ENCODE data around the gene SLC6A3.
A peak's percentile ranks its signal among the peaks of the same experiment; 100 is the strongest.

SLC6A3 gene

GRCh38 chr5:1359031-1359645, 86.1 kb downstream of the SLC6A3 start:
- no peak overlapping the region for H3K9ac ChIP-seq (ENCODE audit: low read depth, low read length)
- no peaks in the 10 kb centered on the region for H3K4me1 ChIP-seq (ENCODE audit: insufficient read depth, low read length)
- no peaks in the 10 kb centered on the region for H3K9me3 ChIP-seq (ENCODE audit: control insufficient read depth, insufficient read depth, low read length)
- H3K36me3 ChIP-seq (ENCODE audit: insufficient read depth, low read length), result no peaks in the 10 kb centered on the region

- Histone ChIP-seq H3K4me1 (ENCODE audit: insufficient read depth, low read length) (no peaks in the 10 kb centered on the region), H3K9ac (ENCODE audit: low read depth, low read length) (no peak overlapping the region)
Measured at GRCh38 chr5:1358726-1359025, 86.6 kb downstream of the SLC6A3 start.

GRCh38 chr5:1357946-1358725, 87.1 kb downstream of the SLC6A3 start:
- Histone ChIP-seq H3K36me3 (ENCODE audit: insufficient read depth, low read length) (no peaks in the 10 kb centered on the region), H3K9ac (ENCODE audit: low read depth, low read length) (no peak overlapping the region), H3K9me3 (ENCODE audit: control insufficient read depth, insufficient read depth, low read length) (no peaks in the 10 kb centered on the region), H3K4me1 (ENCODE audit: insufficient read depth, low read length) (no peaks in the 10 kb centered on the region)

More at GRCh38 chr5:1358726-1359025, 86.6 kb downstream of the SLC6A3 start:
- H3K36me3 ChIP-seq (ENCODE audit: insufficient read depth, low read length), result no peaks in the 10 kb centered on the region
- no peaks in the 10 kb centered on the region for H3K9me3 ChIP-seq (ENCODE audit: control insufficient read depth, insufficient read depth, low read length)

- Histone ChIP-seq H3K4me1 (ENCODE audit: insufficient read depth, low read length) (no peaks in the 10 kb centered on the region), H3K9ac (ENCODE audit: low read depth, low read length) (no peak overlapping the region)
Measured at GRCh38 chr5:1356873-1357787, 88.1 kb downstream of the SLC6A3 start.

GRCh38 chr5:1354576-1354975, 90.7 kb downstream of the SLC6A3 start:
- Histone ChIP-seq H3K9me3 (ENCODE audit: control insufficient read depth, insufficient read depth, low read length) (no peaks in the 10 kb centered on the region), H3K4me1 (ENCODE audit: insufficient read depth, low read length) (no peaks in the 10 kb centered on the region), H3K36me3 (ENCODE audit: insufficient read depth, low read length) (no peaks in the 10 kb centered on the region), H3K9ac (ENCODE audit: low read depth, low read length) (no peak overlapping the region)

More at GRCh38 chr5:1356873-1357787, 88.1 kb downstream of the SLC6A3 start:
- H3K9me3 ChIP-seq (ENCODE audit: control insufficient read depth, insufficient read depth, low read length), result no peaks in the 10 kb centered on the region
- no peaks in the 10 kb centered on the region for H3K36me3 ChIP-seq (ENCODE audit: insufficient read depth, low read length)

DNA sequence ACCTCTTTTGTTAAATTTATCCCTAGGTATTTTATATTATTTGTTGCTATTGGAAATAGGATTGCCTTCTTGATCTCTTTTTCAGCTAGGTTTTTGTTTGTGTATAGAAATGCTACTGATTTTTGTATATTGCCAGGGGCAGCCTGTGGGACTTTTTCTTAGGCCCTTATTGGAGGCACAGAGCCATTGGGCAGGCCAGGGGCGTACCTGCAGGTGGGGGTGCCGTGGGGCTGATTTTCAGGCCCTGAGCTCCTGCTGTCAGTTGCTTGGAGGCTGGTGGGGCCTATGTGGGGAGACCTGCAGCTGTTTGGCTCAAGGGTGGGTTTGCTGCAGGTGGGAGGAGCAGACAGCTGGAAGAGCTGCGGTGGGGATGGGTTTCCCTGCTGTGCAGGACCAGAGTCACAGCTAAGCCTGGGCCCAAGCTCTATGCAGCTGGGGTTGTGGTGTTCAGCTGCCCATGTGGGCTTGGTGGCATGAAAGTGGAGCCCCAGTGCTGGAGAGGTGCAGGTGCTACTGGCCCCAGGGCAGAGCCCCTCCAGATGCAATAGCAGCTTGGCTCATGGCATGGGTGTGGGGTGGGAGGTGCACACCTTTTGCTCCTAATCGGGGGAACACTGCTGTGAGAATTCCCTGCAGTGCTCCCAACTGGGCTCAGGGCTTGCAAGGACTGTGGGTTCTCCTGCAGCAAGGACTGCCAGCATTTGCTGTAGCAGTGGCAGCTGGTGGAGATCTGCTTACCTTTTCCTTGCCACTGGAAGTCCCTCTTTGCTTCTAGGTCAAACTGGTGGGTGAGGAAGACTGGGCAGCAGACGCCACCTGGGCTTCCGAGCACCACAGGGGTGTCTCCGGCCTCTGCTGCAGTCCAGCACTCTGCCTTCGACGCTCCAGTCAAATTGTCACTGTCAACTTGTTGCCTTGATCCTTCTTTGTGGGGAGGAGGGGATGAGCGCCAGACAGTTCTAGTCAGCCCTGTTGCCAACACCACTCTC, 92.7 kb downstream of the SLC6A3 start:
- H3K36me3 ChIP-seq (ENCODE audit: insufficient read depth, low read length), result no peaks in the 10 kb centered on the region
- no peak overlapping the region for H3K9ac ChIP-seq (ENCODE audit: low read depth, low read length)
- no peaks in the 10 kb centered on the region for H3K4me1 ChIP-seq (ENCODE audit: insufficient read depth, low read length)
- H3K9me3 ChIP-seq (ENCODE audit: control insufficient read depth, insufficient read depth, low read length), result no peaks in the 10 kb centered on the region

DNA sequence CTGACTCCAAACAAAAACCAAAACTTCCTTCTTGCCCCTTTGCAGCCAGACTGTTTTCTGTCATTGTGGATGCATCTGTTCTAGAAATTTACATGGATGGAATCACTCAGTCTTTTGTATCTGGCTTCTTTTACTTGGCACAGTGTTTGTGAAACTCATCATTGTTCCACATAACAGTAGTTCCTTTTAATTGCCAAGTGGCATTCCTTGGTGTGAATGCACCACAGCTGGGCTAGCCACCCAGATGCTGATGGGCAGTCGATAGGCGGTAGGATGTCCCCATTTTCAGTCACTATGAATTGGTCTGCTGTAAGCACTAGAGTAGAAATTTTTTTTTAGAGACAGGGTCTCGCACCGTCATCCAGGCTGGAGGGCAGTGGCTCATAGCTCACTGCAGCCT, 94.1 kb downstream of the SLC6A3 start:
- no peak overlapping the region for H3K9ac ChIP-seq (ENCODE audit: low read depth, low read length)
- no peaks in the 10 kb centered on the region for H3K9me3 ChIP-seq (ENCODE audit: control insufficient read depth, insufficient read depth, low read length)
- no peaks in the 10 kb centered on the region for H3K4me1 ChIP-seq (ENCODE audit: insufficient read depth, low read length)
- H3K36me3 ChIP-seq (ENCODE audit: insufficient read depth, low read length), result no peaks in the 10 kb centered on the region

GRCh38 chr5:1349246-1349645, 96.0 kb downstream of the SLC6A3 start:
- Histone ChIP-seq H3K36me3 (ENCODE audit: insufficient read depth, low read length) (no peaks in the 10 kb centered on the region), H3K9me3 (ENCODE audit: control insufficient read depth, insufficient read depth, low read length) (no peaks in the 10 kb centered on the region), H3K4me1 (ENCODE audit: insufficient read depth, low read length) (no peaks in the 10 kb centered on the region; the same call in 1 of the 2 replicates), H3K9ac (ENCODE audit: low read depth, low read length) (no peak overlapping the region)

GRCh38 chr5:1348986-1349245, 96.3 kb downstream of the SLC6A3 start:
- Histone ChIP-seq H3K9ac (ENCODE audit: low read depth, low read length) (no peak overlapping the region), H3K4me1 (ENCODE audit: insufficient read depth, low read length) (no peaks in the 10 kb centered on the region; the same call in 1 of the 2 replicates)

GRCh38 chr5:1347571-1347970, 97.7 kb downstream of the SLC6A3 start:
- H3K4me1 ChIP-seq (ENCODE audit: insufficient read depth, low read length), result no peaks in the 10 kb centered on the region; the same call in 1 of the 2 replicates
- no peaks in the 10 kb centered on the region for H3K9me3 ChIP-seq (ENCODE audit: control insufficient read depth, insufficient read depth, low read length)
- H3K36me3 ChIP-seq (ENCODE audit: insufficient read depth, low read length), result 0 out of 2 replicates have a peak, but pooled peaks cover 4% of the 10 kb centered on the region
- H3K9ac ChIP-seq (ENCODE audit: low read depth, low read length), result no peak overlapping the region

More at GRCh38 chr5:1348986-1349245, 96.3 kb downstream of the SLC6A3 start:
- H3K36me3 ChIP-seq (ENCODE audit: insufficient read depth, low read length), result no peaks in the 10 kb centered on the region
- no peaks in the 10 kb centered on the region for H3K9me3 ChIP-seq (ENCODE audit: control insufficient read depth, insufficient read depth, low read length)

DNA sequence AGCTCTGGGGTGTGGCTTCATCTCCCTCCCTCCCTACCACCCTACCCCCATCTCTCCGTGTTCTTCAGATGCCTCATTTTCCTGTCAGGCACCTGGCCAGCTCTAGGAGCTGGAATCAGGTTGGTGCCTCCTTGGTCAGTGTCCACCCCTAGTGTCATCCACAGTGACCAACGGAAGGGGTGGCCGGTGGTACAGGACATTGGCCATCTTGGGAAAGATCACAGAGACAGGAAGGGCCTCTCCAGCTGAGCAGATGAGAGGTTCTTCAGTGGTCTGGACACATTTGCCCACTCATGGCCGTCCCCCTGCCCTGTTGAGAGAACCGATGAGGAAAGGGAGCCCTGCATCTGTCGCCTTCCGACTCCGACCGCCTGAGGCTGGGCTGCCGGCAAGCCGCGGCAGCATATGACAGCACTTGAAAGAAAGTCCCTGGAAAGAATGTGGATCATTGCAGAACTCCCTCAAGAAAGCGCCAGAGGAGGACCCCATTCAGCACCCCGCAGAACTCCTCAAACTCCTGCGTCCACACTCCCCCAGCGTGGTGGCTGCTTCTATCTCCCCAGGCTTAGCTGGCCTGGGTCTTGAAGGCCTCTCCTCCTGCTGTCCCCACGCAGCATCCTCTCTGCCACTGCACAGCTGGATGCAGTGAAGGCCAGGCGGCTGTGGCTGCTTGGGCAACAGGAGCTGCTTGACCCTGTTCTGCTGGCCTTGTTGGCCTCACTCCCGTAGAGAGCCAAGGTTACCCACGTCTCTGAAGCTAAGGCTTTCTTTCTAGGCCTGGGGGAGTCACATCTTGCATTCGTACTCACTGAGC, 98.4 kb downstream of the SLC6A3 start:
- Histone ChIP-seq H3K4me1 (ENCODE audit: insufficient read depth, low read length) (no peaks in the 10 kb centered on the region; the same call in 1 of the 2 replicates), H3K36me3 (ENCODE audit: insufficient read depth, low read length) (peaks cover 10% of the 10 kb centered on the region; the same call in 1 of the 2 replicates), H3K9me3 (ENCODE audit: control insufficient read depth, insufficient read depth, low read length) (no peaks in the 10 kb centered on the region), H3K9ac (ENCODE audit: low read depth, low read length) (no peak overlapping the region)

- no peaks in the 10 kb centered on the region; the same call in 1 of the 2 replicates for H3K4me1 ChIP-seq (ENCODE audit: insufficient read depth, low read length)
- peak overlapping the region; percentile 96 for H3K9ac ChIP-seq (ENCODE audit: low read depth, low read length)
- H3K9me3 ChIP-seq (ENCODE audit: control insufficient read depth, insufficient read depth, low read length), result no peaks in the 10 kb centered on the region
- H3K36me3 ChIP-seq (ENCODE audit: insufficient read depth, low read length), result peaks cover 10% of the 10 kb centered on the region; the same call in 1 of the 2 replicates
Measured at GRCh38 chr5:1345876-1346626, 99.2 kb downstream of the SLC6A3 start.

Data from ES-I3 (cell line).